GM12874 (cell line): ENCODE measurements around the gene OSER1.

ENCODE experiments used
- CTCF ChIP-seq: IDR thresholded peaks from 2 replicates; pipeline ENCODE4 v1.5.1; 2011; ENCODE audit warnings: low read depth, mild to moderate bottlenecking, control low read depth, low read length, moderate library complexity; ENCODE audit not compliant: insufficient read depth

The OSER1 gene

GRCh38 chr20:44186201-44186600 is 24.4 kb downstream of the OSER1 start:
- TF ChIP-seq CTCF: no peak

GRCh38 chr20:44185574-44185973 is 25.0 kb downstream of the OSER1 start:
- no peak for TF ChIP-seq CTCF

- no peak for TF ChIP-seq CTCF
Observed at GRCh38 chr20:44183282-44183681, 27.3 kb downstream of the OSER1 start.

- TF ChIP-seq CTCF: no peak
Observed at GRCh38 chr20:44182863-44183262, 27.7 kb downstream of the OSER1 start.

GRCh38 chr20:44182135-44182765 is 28.3 kb downstream of the OSER1 start:
- TF ChIP-seq CTCF: no peak

GRCh38 chr20:44181611-44182010 is 29.0 kb downstream of the OSER1 start:
- no peak for TF ChIP-seq CTCF

- TF ChIP-seq CTCF: no peak
Observed at GRCh38 chr20:44180814-44181213, 29.8 kb downstream of the OSER1 start.
